Esophagus muscularis mucosa (tissue), 4 donors: ENCODE data around the gene SERHL2.
"Not testable (repeated sequence)": the region's sequence is repeated elsewhere in the genome, so short reads cannot be mapped to it uniquely, and the experiment has no call there.

Experiments used
- EP300 ChIP-seq: sonication (generic); formaldehyde crosslinking; IDR thresholded peaks from one replicate; pipeline ENCODE4 v1.6.1; 2017; ENCODE audit warnings: antibody characterized with exemption
- POLR2A ChIP-seq: fragments of 450-650 bp; IDR thresholded peaks from one replicate; pipeline ENCODE4 v1.6.1; 2017; ENCODE audit warnings: antibody characterized with exemption, moderate library complexity, mild to moderate bottlenecking, low read depth
- POLR2AphosphoS5 ChIP-seq, 2 donors: sonication (generic); formaldehyde crosslinking; IDR thresholded peaks; one replicate each; pipeline ENCODE4 v1.6.1; 2017; ENCODE audit warnings: antibody characterized with exemption in 2 of 2
- TF ChIP-seq, protein P1 (sequence below), 3 experiments: fragments of 200-600 bp in 2 of 3; fragments of 450-650 bp in 1 of 3; sonication (generic) in 2 of 3; IDR thresholded peaks; one replicate each; pipeline ENCODE4 v1.5.1; 2017 to 2019; ENCODE audit warnings: antibody characterized with exemption in 3 of 3, mild to moderate bottlenecking in 2 of 3, moderate library complexity in 1 of 3

DNA sequence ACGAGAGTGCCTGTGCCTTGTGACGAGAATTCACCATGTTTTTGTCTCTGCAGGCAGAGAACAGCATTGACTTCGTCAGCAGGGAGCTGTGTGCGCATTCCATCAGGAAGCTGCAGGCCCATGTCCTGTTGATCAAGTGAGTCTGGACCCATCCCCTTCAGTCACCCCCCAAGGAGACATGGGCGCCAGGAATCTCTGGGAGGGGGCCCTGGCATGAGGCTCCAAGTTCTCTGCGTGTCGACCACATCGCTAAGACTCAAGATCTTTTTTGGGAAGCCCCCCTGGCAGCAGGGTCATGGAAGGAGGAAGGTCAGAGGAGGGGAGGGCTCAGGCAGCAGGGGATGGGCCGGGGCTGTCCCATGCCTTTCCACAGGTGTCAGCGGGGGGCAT lies 44.8 kb upstream of the SERHL2 start:
- TF ChIP-seq, protein P1, sequence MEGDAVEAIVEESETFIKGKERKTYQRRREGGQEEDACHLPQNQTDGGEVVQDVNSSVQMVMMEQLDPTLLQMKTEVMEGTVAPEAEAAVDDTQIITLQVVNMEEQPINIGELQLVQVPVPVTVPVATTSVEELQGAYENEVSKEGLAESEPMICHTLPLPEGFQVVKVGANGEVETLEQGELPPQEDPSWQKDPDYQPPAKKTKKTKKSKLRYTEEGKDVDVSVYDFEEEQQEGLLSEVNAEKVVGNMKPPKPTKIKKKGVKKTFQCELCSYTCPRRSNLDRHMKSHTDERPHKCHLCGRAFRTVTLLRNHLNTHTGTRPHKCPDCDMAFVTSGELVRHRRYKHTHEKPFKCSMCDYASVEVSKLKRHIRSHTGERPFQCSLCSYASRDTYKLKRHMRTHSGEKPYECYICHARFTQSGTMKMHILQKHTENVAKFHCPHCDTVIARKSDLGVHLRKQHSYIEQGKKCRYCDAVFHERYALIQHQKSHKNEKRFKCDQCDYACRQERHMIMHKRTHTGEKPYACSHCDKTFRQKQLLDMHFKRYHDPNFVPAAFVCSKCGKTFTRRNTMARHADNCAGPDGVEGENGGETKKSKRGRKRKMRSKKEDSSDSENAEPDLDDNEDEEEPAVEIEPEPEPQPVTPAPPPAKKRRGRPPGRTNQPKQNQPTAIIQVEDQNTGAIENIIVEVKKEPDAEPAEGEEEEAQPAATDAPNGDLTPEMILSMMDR (IDR thresholded peaks at IDR 0.05) = not testable (repeated sequence)
- not testable (repeated sequence) for TF ChIP-seq POLR2A; POLR2AphosphoS5 (IDR thresholded peaks at IDR 0.05); EP300
